GM13976 (cell line): Measurements from ENCODE around the gene IFT27.

Experiments
- DNase-seq: peaks from one replicate; pipeline ENCODE4 v3.0.0; 2012; ENCODE audit warnings: low spot score
- CTCF ChIP-seq: IDR thresholded peaks from 2 replicates; pipeline ENCODE4 v1.5.1; 2012; ENCODE audit warnings: borderline replicate concordance, mild to moderate bottlenecking; ENCODE audit not compliant: insufficient read depth; ENCODE audit errors: extremely low read depth, missing control alignments, control extremely low read depth
- in situ Hi-C: fragments of 300-500 bp; cut with MboI; formaldehyde crosslinking; loops from one replicate; pipeline ENCODE4 v1.12.0; 2022; ENCODE audit warnings: low sequenced_read_pairs, mixed read lengths, inconsistent platforms; ENCODE audit not compliant: unreplicated experiment

Gene IFT27

DNA sequence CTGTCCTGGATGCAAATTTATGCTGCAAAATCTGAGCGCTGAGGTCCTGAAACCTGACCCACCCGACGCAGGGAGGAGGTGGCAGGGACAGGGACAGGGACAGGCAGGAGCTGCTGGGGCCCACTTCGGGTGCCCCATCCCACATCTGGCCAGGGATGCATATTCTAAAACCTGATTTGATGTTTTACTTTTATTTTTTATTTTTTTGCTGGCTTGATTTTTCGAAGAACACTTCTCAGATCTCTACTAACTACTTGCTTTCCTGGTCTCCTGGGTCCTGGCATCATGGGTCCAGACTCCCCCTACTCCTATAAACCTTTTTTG lies 41.6 kb upstream of the IFT27 start:
- no peak for DNase-seq
- no peak for TF ChIP-seq CTCF
- in situ Hi-C loops: no loop called here

DNA sequence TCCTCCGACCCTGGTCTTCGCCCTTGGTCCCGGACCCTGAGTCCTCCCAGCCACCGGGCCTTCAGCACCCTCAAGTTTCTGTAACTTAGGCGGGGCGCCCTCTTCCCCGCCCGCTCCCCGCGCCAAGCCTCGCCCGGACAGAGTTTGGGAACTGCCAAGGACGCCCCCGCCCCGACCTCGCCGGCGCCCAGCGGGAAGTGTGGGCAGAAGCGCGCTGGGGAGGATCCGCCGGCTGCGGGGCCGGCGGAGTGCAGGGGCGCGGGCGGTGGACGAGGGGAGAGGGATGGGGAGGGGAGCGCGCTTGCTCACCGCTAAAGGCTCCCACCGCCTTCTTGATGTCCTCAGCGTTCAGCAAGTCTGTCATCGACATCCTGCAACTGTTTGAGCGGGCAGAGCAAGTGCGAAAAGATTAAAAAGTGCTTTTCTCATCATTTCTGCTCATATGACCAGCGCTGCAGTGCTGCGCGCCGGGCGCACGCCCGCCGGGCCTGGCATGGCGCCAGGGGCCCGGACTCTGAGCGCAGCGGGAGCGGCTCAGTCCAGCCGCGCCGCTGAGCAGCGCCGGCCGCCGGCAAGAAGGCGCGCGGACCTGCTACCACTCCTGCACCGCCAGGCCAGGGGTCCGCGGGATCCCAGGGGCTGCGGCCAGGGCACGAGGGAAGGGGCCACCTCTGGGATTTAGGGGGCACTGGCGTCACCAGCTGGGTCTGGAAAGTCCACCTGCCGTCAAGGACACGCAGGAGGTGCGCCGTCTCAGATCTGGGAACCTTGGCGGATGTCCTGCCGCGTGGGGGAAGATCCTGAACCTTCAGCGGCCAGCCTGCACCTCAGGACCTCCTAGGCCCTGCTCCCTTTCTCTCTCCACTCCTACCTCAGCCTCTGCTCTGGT lies 41.0 kb upstream of the IFT27 start, which contains the start of gene PVALB:
Gene PVALB (minus strand): TSS at position 400 of the 889 bp plus-strand sequence. CDS start 30 bp downstream, at position 370.
- no peak for DNase-seq
- in situ Hi-C loops: no loop called here
- no peak for TF ChIP-seq CTCF

DNA sequence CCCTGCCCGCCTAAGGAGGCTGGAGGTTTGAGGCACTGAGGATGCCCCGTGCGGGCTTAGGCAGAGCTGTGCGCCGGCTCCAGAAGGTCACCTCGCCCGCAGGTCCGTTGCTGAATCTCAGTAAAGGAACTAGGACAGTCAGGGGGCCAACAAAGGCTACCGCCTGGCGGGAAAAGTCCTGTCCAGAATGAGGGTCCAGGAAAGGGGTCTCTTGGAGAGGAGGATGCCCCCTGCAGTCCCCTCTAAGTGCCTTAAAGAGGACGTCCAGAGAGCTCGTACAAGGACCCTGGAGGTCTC lies 40.4 kb upstream of the IFT27 start:
- in situ Hi-C loops: no loop called here
- no peak for DNase-seq

DNA sequence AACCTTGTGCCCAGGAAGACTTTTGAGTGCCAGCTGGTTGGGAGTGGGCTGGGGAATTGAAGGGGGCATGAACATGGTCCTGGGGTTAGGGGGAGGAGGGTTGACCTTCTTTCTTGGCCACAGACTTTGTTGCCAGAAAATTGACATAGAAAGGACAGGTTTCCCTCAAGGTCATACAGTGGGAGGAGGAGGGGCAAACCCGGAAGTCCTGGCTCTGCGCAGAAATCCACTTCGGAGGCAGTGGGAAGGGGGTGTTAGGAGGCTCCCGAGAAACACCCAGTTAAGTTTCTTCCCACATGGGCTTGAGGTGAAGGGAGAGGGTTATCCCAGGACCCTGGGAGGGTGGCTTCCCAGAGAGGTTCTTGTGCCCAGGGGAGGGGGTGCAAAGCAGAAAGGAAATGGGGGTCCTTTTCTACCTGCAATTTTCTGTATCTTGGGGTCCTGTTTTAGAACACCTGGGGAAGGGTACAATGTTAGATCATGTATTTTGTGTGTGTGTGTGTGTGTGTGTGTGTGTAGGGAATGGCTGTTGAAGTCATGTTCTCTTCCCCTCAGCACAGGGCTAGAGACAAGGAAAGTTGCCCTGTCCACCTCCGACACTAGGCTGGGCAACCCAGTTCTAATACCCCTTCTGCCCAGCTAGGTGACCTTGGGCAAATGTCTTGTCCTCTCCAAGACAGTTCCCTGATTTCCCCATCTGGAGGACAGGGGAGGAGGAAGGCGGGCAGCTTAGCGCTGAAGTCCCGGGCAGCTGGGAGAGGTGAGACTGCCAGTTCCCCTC lies 39.8 kb upstream of the IFT27 start:
- in situ Hi-C loops: no loop called here
- no peak for DNase-seq
- TF ChIP-seq CTCF: no peak

More for the DNA sequence above, 40.4 kb upstream of the IFT27 start:
- TF ChIP-seq CTCF: no peak

DNA sequence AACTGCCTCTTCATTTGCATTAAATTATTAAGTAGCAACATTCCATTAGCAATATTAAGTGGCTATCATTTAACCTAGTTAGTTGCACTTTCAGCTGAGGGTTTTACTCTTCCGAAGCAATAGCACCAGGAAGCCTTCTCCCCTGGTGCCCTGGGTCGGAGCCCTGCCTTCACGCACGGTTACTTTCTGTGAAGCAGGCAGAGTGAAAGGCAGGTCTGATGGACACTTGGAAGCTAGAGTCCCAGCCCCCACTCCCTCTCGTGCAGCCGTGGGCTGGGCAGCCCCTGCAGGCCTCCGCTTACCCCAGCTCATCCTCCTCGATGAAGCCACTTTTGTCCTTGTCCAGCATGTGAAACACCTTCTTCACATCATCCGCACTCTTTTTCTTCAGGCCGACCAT lies 38.9 kb upstream of the IFT27 start:
- no peak for DNase-seq
- in situ Hi-C loops: no loop called here
- TF ChIP-seq CTCF: no peak

DNA sequence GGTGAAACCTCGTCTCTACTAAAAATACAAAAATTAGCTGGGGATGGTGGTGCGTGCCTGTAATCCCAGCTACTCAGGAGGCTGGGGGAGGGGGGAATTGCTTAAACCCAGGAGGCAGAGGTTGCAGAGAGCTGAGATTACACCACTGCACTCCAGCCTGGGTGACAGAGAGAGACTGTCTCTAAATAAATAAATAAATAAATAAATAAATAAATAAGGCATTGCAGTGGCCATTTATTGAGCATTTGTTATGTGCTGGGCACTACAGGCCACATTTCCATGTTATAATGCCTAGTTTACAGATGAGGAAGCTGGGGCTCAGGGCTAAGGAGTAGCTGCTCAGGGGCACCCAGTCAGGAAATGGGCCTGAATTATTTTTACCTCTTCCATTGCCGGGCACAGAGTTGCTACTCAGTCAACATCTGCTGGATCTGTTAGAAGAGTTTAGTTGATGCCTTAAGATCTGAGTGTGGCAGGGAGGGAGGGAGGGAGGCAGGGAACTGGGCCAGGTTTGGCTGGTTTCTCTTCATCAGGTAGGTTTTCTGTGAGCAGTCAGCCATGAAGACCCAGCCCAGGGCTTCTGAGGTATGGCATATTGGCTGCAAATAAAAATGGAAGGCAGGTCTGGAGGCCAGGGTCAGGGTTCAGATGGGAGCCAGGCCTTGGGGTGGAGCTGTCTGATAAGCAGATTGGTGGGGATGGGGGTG lies 35.3 kb upstream of the IFT27 start:
- TF ChIP-seq CTCF: no peak
- in situ Hi-C loops: no loop called here
- DNase-seq: no peak
